HCT116 (cell line): ENCODE measurements around the gene FBXL17. TPM values are rescaled to one million over a fixed set of nuclear protein-coding genes. Genes with fewer than 3 reads are reported as not detected.

Experiments
- ATAC-seq: fragments of 200-7000 bp; cut with Tn5 transposase; 2 replicates; pipeline ENCODE4 v1.9.1; 2020; ENCODE audit warnings: mild to moderate bottlenecking, moderate library complexity
- BruUV-seq: library from RNA; stranded (reverse); fragments of 400-500 nt; replicated peaks from 2 replicates; lab custom pipeline; 2021; lab: Mats Ljungman, UMichigan
- CTCF ChIA-PET: fragments of 300-600 bp; sonication (Branson Sonifier 250); formaldehyde crosslinking; loops from one replicate; lab custom pipeline; 2021; ENCODE audit warnings: antibody characterized with exemption; lab: Charles Lee
- POLR2A ChIA-PET: fragments of 300-600, 350-600 bp; sonication (Branson Sonifier 250); formaldehyde crosslinking; loops from one replicate; lab custom pipeline; 2021; ENCODE audit warnings: antibody characterized with exemption; lab: Charles Lee
- RAD21 ChIA-PET, 2 experiments: fragments of 300-600 bp; sonication (Branson Sonifier 250); formaldehyde crosslinking; loops; one replicate each; lab custom pipeline; 2023; ENCODE audit warnings: low total read pairs in 2 of 2; ENCODE audit not compliant: uncharacterized antibody in 2 of 2, unreplicated experiment in 2 of 2, low non-redundant PET in 1 of 2; lab: Charles Lee
- DNase-seq: peaks from one replicate; pipeline ENCODE4 v3.0.0-alpha.2; 2010; ENCODE audit warnings: low read depth, low spot score
- H2AFZ ChIP-seq: fragments of 200-600 bp; shearing (Covaris generic), sonication (generic); 2 replicates; pipeline ENCODE4 v1.6.1; 2017; ENCODE audit warnings: low read depth, mixed run types, mixed read lengths, antibody characterized with exemption, low read length; ENCODE audit not compliant: poor library complexity, severe bottlenecking
- H3K27ac ChIP-seq: 2 replicates; pipeline ENCODE4 v1.5.1; 2012; ENCODE audit warnings: low read depth, low read length
- H3K27me3 ChIP-seq: fragments of 200-600 bp; sonication (generic); 2 replicates; pipeline ENCODE4 v1.6.1; 2016; ENCODE audit warnings: mixed run types, low read length, mixed read lengths; ENCODE audit not compliant: insufficient read depth
- H3K36me3 ChIP-seq, 2 experiments: fragments of 200-500 bp in 1 of 2; fragments of 200-600 bp in 1 of 2; sonication (Bioruptor generic) in 1 of 2; sonication (generic) in 1 of 2; 2 replicates each; pipeline versions ENCODE4 v1.5.1 to v1.6.1; 2014 to 2016; ENCODE audit warnings: low read length in 2 of 2, inconsistent platforms in 1 of 2, mixed read lengths in 1 of 2, mixed run types in 1 of 2; ENCODE audit not compliant: insufficient read depth in 2 of 2, control insufficient read depth in 1 of 2
- H3K4me1 ChIP-seq, 2 experiments: fragments of 200-600 bp in 1 of 2; sonication (generic) in 1 of 2; 2 replicates each; pipeline versions ENCODE4 v1.5.1 to v1.6.1; 2012 to 2017; ENCODE audit warnings: low read length in 2 of 2, inconsistent platforms in 1 of 2, mild to moderate bottlenecking in 1 of 2, mixed read lengths in 1 of 2, mixed run types in 1 of 2, moderate library complexity in 1 of 2; ENCODE audit not compliant: insufficient read depth in 2 of 2, control insufficient read depth in 1 of 2
- H3K4me2 ChIP-seq: fragments of 200-600 bp; sonication (generic); 2 replicates; pipeline ENCODE4 v1.6.1; 2017; ENCODE audit warnings: mixed run types, low read length, mixed read lengths
- H3K4me3 ChIP-seq, 2 experiments: fragments of 200-600 bp in 1 of 2; sonication (generic) in 1 of 2; replicated peaks in 1 of 2; 2 replicates each; pipeline ENCODE4 v1.5.1; 2011 to 2016; ENCODE audit warnings: low read length in 2 of 2, control low read depth in 1 of 2, low read depth in 1 of 2, mild to moderate bottlenecking in 1 of 2, mixed read lengths in 1 of 2, mixed run types in 1 of 2
- H3K79me2 ChIP-seq: fragments of 200-600 bp; sonication (generic); 2 replicates; pipeline ENCODE4 v1.6.1; 2017; ENCODE audit warnings: mild to moderate bottlenecking, mixed run types, low read length, moderate library complexity, mixed read lengths; ENCODE audit not compliant: insufficient read depth
- H3K9ac ChIP-seq: fragments of 200-600 bp; sonication (generic); 2 replicates; pipeline ENCODE4 v1.6.1; 2016; ENCODE audit warnings: low read length, mixed read lengths
- H3K9me2 ChIP-seq: fragments of 200-600 bp; sonication (generic), shearing (Covaris generic); 2 replicates; pipeline ENCODE4 v1.6.1; 2017; ENCODE audit warnings: mixed run types, mild to moderate bottlenecking, moderate library complexity; ENCODE audit not compliant: insufficient read depth
- H3K9me3 ChIP-seq, 2 experiments: fragments of 200-500 bp in 1 of 2; fragments of 200-600 bp in 1 of 2; sonication (Bioruptor generic) in 1 of 2; sonication (generic) in 1 of 2; 2 replicates each; pipeline ENCODE4 v1.6.1; 2014 to 2017; ENCODE audit warnings: low read length in 2 of 2, mixed read lengths in 2 of 2, inconsistent platforms in 1 of 2, low read depth in 1 of 2, mild to moderate bottlenecking in 1 of 2, mixed run types in 1 of 2, moderate library complexity in 1 of 2; ENCODE audit not compliant: control insufficient read depth in 1 of 2, insufficient read depth in 1 of 2
- H4K20me1 ChIP-seq: fragments of 200-600 bp; sonication (generic), shearing (Covaris generic); 2 replicates; pipeline ENCODE4 v1.6.1; 2017; ENCODE audit warnings: mixed run types, mild to moderate bottlenecking, moderate library complexity; ENCODE audit not compliant: insufficient read depth
- CBX3 ChIP-seq: IDR thresholded peaks from 2 replicates; pipeline ENCODE4 v1.6.1; 2012; ENCODE audit warnings: low read depth
- CEBPB ChIP-seq: IDR thresholded peaks from 2 replicates; pipeline ENCODE4 v1.6.1; 2012; ENCODE audit warnings: low read depth
- CTCF ChIP-seq, 3 experiments: fragments of 200-600 bp in 1 of 3; sonication (generic) in 1 of 3; IDR thresholded peaks in 2 of 3; conservative IDR thresholded peaks in 1 of 3; 2 replicates each; pipeline ENCODE4 v1.5.1; 2012 to 2017; ENCODE audit warnings: low read depth in 2 of 3, low read length in 2 of 3, antibody characterized with exemption in 1 of 3, borderline replicate concordance in 1 of 3, control low read depth in 1 of 3, mild to moderate bottlenecking in 1 of 3, mixed read lengths in 1 of 3, mixed run types in 1 of 3, moderate library complexity in 1 of 3; ENCODE audit not compliant: insufficient read depth in 1 of 3
- EGR1 ChIP-seq: IDR thresholded peaks from 2 replicates; pipeline ENCODE4 v1.6.1; 2012; ENCODE audit warnings: low read depth
- ELF1 ChIP-seq: IDR thresholded peaks from 2 replicates; pipeline ENCODE4 v1.6.1; 2012; ENCODE audit warnings: low read depth, borderline replicate concordance
- EZH2phosphoT487 ChIP-seq: fragments of 200-600 bp; IDR thresholded peaks from 2 replicates; pipeline ENCODE4 v1.6.1; 2018; ENCODE audit warnings: antibody characterized with exemption, borderline replicate concordance
- FOSL1 ChIP-seq: IDR thresholded peaks from 2 replicates; pipeline ENCODE4 v1.6.1; 2012; ENCODE audit warnings: low read depth
- JUND ChIP-seq: IDR thresholded peaks from 2 replicates; pipeline ENCODE4 v1.6.1; 2012
- POLR2AphosphoS5 ChIP-seq: IDR thresholded peaks from 2 replicates; pipeline ENCODE4 v1.6.1; 2011; ENCODE audit warnings: mild to moderate bottlenecking, low read depth, low read length, moderate library complexity
- REST ChIP-seq: IDR thresholded peaks from 2 replicates; pipeline ENCODE4 v1.6.1; 2012; ENCODE audit warnings: low read depth
- SRF ChIP-seq: IDR thresholded peaks from 2 replicates; pipeline ENCODE4 v1.6.1; 2012; ENCODE audit warnings: low read depth
- TCF7L2 ChIP-seq: IDR thresholded peaks from 2 replicates; pipeline ENCODE4 v1.7.0; 2011; ENCODE audit warnings: borderline replicate concordance, inconsistent platforms; ENCODE audit not compliant: insufficient read depth, insufficient read length; ENCODE audit errors: extremely low read depth
- ZNF274 ChIP-seq: fragments of 200-500 bp; sonication (Bioruptor generic); IDR thresholded peaks from 2 replicates; pipeline ENCODE4 v1.6.1; 2014; ENCODE audit warnings: mild to moderate bottlenecking, low read depth, low read length, inconsistent platforms
- intact Hi-C: fragments of 100-400 bp; cut with micrococcal nuclease; formaldehyde crosslinking; loops from 2 replicates; pipeline ENCODE4 v1.10.0; 2022
- total RNA-seq: library from RNA; stranded (reverse); gene quantifications from one replicate; pipeline ENCODE4 v1.2.1, GENCODE V29; 2021; ENCODE audit not compliant: unreplicated experiment
- TF ChIP-seq, protein P1 (sequence below): IDR thresholded peaks from 2 replicates; pipeline ENCODE4 v1.6.1; 2012
- TF ChIP-seq, protein P2 (sequence below): IDR thresholded peaks from 2 replicates; pipeline ENCODE4 v1.6.1; 2012

Gene FBXL17
- total RNA-seq, 1 experiment from 2014 or later: 9.4 TPM

- Histone ChIP-seq H3K9me2 (no peaks in the 10 kb centered on the region), H3K79me2 (no peaks in the 10 kb centered on the region), H2AFZ (no peak overlapping the region), H3K36me3 (no peaks in the 10 kb centered on the region), H3K9me3 (no peaks in the 10 kb centered on the region), H3K9ac (no peak overlapping the region), H3K4me1 (no peaks in the 10 kb centered on the region), H3K4me3 (no peak overlapping the region), H3K4me2 (no peak overlapping the region), H4K20me1 (no peaks in the 10 kb centered on the region), H3K27me3 (no peaks in the 10 kb centered on the region), H3K27ac (no peak overlapping the region)
- intact Hi-C loops: no loop called here
- RAD21 ChIA-PET: no interaction called here
- DNase-seq (no peak), ATAC-seq (no peak)
- TF ChIP-seq EZH2phosphoT487: no peak
- TF ChIP-seq JUND: no peak
- no peak for TF ChIP-seq FOSL1
- TF ChIP-seq REST: no peak
- CTCF ChIA-PET: no interaction called here
- no TSS peak for BruUV-seq
- POLR2A ChIA-PET: no interaction called here
Observed at GRCh38 chr5:108125771-108126511, 256.0 kb downstream of the FBXL17 start.

GRCh38 chr5:108124596-108124995 lies 257.3 kb downstream of the FBXL17 start:
- Histone ChIP-seq H3K9me2 (no peaks in the 10 kb centered on the region), H3K79me2 (no peaks in the 10 kb centered on the region), H3K9ac (no peak overlapping the region), H3K27me3 (no peaks in the 10 kb centered on the region), H3K4me3 (no peak overlapping the region), H3K9me3 (no peaks in the 10 kb centered on the region), H4K20me1 (no peaks in the 10 kb centered on the region), H3K36me3 (no peaks in the 10 kb centered on the region), H3K4me1 (no peaks in the 10 kb centered on the region), H3K27ac (no peak overlapping the region), H2AFZ (no peak overlapping the region), H3K4me2 (no peak overlapping the region)
- ChIA-PET POLR2A (no interaction called here), RAD21 (no interaction called here), CTCF (no interaction called here)
- DNase-seq: no peak
- intact Hi-C loops: no loop called here
- BruUV-seq: no TSS peak
- no peak for ATAC-seq
- no peak for TF ChIP-seq EGR1
- no peak for TF ChIP-seq CTCF (IDR thresholded peaks at IDR 0.05 in 2 of 3, conservative IDR thresholded peaks at IDR 0.05 in 1 of 3; ENCODE audit: borderline replicate concordance in 1 of 3, insufficient read depth in 1 of 3, low read depth in 2 of 3, low read length in 2 of 3)
- no peak for TF ChIP-seq EZH2phosphoT487
- no peak for TF ChIP-seq TCF7L2
- no peak for TF ChIP-seq ELF1
- no peak for TF ChIP-seq CBX3
- TF ChIP-seq JUND: no peak
- TF ChIP-seq, protein P1, sequence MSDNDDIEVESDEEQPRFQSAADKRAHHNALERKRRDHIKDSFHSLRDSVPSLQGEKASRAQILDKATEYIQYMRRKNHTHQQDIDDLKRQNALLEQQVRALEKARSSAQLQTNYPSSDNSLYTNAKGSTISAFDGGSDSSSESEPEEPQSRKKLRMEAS: no peak
- no peak for TF ChIP-seq CEBPB
- TF ChIP-seq POLR2AphosphoS5: no peak
- TF ChIP-seq, protein P2, sequence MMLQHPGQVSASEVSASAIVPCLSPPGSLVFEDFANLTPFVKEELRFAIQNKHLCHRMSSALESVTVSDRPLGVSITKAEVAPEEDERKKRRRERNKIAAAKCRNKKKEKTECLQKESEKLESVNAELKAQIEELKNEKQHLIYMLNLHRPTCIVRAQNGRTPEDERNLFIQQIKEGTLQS: no peak
- TF ChIP-seq ZNF274: no peak
- TF ChIP-seq SRF: no peak
